GM21529 (cell line): ENCODE results near the gene ZBTB45.
A peak's percentile ranks its signal among the peaks of the same experiment; 100 is the strongest.
"Not testable (repeated sequence)": the region's sequence is repeated elsewhere in the genome, so short reads cannot be mapped to it uniquely, and the experiment has no call there.

Source experiments
- ATAC-seq: cut with Tn5 transposase; IDR thresholded peaks from one replicate; pipeline ENCODE4 v1.9.1; 2021; ENCODE audit not compliant: unreplicated experiment

The ZBTB45 gene

DNA sequence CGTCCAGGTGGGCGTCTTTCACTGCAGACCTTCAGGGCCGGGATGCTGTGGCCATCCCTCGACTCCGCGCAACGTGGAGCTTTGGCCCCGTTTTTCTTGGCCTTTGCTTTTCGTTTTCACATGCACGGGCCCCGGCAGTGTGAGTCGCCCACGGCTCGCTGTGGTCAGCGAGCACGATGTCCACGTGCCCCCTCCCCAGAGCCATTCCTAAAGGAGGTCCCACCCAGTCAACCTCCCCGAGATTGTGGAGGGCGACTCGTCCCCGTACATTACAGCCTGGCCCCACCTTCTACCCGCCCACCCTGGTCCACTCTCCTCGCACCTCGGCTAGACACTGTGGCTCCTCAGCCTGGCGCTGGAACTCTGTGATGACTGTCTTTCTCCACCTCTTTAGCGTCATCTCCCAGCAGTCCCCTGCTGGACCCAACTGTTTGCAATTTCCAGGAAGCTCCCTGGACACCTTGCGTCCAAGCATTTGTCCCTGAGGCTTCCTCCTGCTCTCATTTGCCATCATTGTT, 43.1 kb downstream of the ZBTB45 start:
- no peak for ATAC-seq

DNA sequence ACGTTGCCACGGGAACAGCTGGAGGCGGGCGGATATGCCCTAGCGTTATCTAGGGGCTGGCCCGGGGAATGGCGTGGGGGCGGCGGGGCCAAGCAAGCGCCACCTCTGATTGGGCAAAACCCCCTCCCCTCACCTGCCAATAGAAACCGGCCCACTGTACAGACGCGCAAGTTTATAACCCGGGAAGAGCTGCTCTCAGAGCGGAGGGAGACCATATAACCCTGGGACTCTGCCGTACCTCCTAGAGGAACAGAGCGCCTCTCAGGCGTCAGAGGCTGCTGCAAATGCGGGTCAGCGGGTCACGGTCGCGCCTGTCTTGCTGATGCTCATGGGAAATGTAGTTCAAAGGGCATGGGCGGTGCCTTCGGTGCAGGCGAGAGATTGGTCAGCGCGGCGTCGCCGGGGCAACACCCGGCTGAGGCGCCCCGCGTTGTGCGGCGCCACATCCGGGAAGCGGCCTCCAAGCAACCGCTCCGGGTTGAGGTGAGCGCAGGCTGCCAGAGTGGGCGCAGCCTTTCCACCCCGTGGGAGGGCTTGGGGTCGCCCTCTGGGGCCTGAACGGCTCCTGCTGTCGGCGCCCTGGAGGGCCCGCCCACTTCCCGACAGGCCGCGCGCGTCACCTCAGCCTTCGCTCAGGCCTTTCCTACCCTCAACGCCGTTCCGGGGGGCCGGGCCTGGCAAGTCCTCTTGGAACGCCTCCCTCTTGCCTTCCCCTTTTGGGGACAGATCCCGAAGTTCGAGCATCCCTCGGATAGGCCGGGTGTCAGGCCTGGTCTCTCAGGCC, 43.7 kb downstream of the ZBTB45 start, which contains the start of gene ZNF446:
ZNF446 (plus strand) TSS at position 639 of the 784 bp plus-strand sequence. CDS start 867 bp downstream, outside the sequence.
- peak; percentile 81 for ATAC-seq

DNA sequence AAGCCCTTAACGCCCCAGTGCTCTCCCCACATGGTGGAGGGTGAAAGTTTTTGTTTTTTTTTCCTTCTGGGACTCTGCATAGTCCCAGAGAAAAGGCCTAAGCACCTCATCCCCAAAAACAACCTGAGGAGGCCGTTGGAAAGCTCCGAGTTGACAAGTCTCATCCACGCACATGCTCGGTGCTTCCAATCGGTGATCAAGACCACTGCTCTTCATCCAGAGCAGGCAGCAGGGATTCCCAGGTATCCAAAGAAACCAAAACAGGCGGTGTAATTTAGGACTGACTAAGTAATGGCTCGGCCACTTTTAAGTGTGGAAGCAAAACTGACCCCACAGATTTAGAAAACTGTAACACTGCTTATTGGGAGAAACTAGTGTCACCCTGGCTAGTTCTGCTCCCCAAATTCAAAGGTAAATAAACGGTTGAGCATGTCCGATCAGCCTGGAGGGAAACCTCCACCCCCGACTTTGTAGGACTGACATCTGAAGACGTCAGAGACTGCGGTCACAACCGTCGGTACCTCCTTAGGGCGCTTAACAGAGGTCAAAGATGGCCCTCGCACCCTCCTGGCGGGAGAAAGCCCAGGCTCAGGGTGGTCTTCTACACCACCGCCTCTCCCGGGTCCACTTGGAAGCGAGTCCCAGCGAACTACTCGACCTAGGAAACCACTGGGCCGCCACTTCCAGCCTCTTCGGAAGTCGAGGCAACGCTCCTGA, 44.5 kb downstream of the ZBTB45 start:
- peak; percentile 5 for ATAC-seq

DNA sequence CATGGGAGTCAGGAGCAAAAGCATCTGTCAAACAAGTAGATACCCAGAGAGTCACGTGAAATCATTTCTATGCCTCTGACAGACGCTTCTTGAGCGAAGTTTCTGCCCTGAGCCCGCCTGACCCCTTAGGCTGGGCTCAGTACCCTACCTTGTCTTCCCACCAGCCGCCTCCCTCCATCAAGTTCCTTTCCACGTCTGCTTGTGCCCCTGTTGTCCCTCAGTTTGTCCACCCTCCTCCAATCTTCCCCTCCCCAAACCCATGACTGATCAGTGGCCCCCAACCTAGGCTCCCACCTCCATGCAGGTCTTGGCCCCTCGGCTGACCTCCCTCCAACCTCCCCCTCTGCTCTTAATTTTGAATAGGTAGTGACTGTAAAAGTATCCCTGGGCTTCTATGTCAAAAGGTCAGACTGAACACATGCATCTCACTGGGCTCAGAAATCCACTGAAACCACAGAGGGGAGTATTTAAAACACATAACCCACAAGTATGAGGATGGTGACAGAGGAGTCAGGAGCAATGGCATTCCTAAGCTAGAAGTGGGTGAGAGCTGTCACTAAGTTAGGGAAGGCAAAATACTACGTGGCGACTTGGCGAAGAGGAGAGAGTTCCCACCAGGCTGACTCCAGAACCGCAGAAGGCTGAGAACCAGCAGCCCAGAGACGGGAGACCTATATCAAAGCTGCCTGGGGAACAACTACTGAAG, 45.2 kb downstream of the ZBTB45 start:
- ATAC-seq = no peak

DNA sequence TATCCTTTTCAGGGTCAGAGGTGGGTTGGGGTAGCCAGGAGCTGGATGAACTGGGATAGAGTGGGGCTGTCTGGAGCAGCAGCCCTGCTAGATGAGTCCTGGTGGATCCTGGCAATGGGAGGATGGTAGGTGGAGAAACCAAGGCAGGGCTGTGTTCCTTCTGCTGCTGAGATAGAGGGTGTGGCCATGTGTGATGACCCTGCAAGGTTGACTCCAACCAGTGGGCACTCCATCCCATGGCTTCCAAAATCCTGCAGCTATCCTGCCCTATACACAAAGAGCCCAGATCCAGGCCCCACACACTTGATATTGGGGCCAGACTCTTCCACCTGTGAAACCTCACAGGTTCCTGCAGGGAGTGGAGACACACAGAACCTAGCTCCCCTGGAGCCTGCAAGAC, 45.8 kb downstream of the ZBTB45 start:
- no peak for ATAC-seq

DNA sequence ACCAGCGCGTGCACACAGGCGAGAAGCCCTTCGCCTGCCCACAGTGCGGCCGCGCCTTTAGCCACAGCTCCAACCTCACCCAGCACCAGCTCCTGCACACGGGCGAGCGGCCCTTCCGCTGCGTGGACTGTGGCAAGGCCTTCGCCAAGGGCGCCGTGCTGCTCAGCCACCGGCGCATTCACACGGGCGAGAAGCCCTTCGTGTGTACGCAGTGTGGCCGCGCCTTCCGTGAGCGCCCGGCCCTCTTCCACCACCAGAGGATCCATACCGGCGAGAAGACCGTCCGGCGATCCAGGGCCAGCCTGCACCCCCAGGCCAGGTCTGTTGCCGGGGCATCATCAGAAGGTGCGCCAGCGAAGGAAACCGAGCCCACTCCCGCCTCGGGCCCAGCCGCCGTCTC, 47.9 kb downstream of the ZBTB45 start:
- no peak for ATAC-seq

DNA sequence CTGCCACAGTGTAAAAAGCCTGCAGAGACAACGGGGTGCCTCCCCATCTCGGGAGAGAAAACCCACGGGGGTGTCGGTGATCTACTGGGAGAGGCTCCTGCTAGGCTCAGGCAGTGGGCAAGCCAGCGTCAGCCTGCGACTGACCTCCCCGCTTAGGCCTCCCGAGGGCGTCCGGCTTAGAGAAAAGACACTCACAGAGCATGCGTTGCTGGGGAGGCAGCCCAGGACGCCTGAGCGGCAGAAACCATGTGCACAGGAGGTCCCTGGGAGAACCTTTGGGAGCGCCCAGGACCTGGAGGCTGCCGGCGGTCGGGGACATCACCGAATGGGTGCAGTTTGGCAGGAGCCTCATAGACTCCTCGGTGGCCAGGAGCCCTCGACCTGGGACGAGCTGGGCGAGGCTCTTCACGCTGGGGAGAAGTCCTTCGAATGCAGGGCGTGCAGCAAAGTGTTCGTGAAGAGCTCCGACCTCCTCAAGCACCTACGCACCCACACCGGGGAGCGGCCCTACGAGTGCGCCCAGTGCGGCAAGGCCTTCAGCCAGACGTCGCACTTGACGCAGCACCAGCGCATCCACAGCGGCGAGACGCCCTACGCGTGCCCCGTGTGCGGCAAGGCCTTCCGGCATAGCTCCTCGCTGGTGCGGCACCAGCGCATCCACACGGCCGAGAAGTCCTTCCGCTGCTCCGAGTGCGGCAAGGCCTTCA, 48.6 kb downstream of the ZBTB45 start:
- not testable (repeated sequence) for ATAC-seq

DNA sequence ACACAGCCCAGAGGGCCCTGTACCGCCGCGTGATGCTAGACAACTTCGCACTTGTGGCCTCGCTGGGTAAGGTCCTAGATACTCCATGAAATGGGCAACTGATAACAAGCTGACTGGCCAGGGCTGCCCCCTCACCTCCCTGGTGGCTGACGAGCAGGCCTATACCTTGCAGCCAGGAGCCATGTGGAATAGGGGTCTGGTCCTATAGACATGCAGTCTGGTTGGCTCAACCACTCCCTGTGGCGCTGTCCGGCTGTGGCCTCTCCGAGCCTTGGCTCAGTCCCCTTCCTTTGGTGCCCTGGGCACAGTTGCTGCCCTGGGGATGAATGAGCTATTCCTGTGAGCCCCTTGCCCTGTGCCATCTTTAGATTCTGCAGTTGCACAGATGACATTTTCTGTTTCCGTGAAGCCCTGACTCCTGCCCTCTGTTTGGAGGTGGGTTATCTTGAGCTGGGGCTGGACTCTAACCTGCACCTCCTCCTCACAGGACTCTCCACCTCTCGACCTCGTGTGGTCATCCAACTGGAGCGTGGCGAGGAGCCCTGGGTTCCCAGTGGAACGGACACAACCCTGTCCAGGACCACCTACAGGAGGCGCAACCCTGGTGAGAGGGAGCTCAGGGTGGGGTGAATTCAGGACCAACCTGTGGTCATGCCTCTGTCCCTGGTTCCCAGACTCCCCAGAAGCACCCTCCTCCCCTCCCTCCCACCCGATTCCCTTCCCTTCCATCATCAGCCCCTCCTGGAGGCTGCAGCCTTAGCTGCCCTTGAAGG, 50.2 kb downstream of the ZBTB45 start:
- ATAC-seq = no peak

DNA sequence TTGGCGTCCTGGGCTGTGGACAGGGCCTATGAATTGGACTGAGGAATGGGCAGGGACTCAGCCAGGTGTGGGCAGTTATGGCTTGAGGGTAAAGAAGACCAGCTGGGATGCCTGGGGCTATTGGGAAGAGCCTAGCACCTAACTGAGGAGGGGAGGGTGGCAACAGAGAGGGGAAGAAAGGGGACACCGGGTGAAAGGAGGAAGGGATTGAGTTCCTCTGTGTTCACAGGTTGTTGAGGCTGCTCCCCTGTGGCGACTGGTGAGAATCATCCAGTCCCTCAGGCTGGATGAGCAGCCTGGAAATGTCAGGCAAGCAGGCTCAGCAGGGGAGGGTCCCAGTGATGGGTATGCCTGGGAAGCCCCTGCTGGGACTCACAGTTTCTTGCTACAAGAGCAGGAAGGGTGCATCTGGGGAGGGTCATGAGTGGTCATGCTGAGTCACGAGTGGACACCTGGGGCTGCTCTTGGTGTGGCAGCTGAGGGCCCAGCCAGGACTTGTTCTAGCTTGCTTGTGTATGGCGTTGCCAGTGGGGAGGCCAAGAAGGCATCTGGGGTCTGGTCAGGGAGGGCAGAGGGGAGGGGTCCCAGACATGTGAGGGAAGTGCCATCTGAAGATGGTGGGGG, 51.3 kb downstream of the ZBTB45 start:
- no peak for ATAC-seq

DNA sequence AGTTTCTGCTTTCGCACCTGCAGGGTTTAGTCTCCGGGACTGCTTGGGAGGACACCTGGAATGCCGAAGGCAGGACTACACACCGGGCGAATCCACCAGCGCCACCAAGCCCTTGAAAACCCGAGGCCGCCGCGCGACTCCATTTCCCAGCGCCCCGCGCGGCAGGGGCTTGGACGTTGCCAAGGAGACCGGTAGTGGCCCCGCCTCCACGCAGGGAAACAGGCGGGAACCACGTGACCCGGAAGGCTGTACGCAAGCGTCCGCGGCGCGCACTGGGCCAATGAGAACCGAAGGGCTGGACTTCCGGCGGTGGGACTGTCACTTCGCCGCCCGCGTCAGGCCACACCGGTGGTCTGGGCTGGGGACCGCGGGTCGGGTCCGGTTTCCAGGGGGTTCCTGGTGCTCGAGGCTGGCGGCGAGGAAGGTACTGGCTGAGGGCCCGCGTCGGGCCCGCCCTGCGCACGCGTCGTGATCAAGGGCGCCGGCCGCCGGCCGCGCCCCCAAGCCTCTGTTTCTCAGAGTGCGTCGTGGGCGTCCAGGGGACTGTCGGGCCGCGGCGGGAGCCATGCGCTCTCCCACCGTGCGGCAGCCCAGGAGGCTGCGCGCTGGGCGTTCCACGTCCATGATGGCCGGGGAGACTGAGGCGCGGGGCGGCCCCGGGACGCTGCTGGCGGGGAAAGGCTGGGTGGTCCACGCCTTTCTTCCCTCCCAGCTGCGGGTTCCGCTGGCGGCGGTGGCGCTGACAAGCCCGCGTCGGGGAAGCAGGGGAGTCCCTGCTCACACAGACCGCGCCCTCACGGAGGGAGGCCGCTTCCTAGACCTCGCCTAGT, 52.6 kb downstream of the ZBTB45 start, which contains the start of gene ZNF324:
ZNF324 (plus strand) TSS at position 321 of the 830 bp plus-strand sequence. CDS start 2,106 bp downstream, outside the sequence.
- peak; percentile 89 for ATAC-seq

DNA sequence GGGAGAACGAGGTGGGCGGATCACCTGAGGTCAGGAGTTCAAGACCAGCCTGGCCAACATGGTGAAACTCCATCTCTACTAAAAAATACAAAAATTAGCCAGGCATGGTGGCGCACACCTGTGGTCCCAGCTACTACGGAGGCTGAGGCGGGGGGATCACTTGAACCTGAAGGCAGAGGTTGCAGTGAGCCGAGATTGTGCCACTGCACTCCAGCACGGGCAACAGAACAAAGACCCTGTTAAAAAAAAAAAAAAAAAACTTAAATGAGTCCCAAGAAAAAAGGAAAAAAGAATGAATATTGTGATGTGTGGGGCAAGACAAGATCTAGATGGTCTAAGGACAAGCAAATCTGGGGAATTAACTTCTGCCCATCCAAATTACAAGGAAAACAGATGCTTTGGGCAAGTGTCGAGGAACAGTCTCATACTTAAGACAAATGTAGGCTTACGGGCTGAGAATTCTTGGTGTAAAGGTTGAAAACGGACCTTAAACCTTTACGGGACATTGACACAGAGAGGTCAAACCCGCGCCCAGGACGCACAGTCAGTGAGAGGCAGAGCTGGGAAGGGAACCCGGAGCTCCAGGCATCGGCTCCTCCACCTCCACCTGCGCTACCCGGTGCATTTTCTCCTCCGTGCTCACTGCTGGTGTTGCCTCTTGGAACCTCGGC, 53.4 kb downstream of the ZBTB45 start:
- ATAC-seq = peak; percentile 3
